GM12872 (cell line): Measurements from ENCODE around the gene ENOX1.

ENCODE experiments used
- TF ChIP-seq, protein P1 (sequence below): IDR thresholded peaks from 3 replicates; pipeline ENCODE4 v1.5.1; 2011; ENCODE audit warnings: low read depth, mild to moderate bottlenecking, low read length, moderate library complexity; ENCODE audit not compliant: insufficient read depth

Gene ENOX1

DNA sequence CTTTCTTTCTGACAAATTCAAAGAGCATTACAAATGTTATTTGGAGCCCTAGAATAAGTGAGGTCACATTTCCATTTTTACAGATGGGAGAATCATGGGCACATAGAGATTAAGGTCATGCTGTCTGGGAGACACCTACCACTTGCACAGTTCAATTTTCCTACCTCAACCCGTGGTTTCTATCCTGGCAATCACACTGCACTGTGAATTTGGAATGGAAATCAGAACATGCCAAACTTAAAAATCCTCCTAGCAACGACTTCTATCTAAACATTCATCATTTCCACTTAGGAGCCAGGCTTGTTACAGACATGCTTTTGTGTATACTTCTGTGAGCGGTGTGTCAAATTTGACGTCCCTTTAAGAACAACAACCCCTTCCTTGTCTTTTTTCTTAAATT is 511.9 kb downstream of the ENOX1 start:
- TF ChIP-seq, protein P1, sequence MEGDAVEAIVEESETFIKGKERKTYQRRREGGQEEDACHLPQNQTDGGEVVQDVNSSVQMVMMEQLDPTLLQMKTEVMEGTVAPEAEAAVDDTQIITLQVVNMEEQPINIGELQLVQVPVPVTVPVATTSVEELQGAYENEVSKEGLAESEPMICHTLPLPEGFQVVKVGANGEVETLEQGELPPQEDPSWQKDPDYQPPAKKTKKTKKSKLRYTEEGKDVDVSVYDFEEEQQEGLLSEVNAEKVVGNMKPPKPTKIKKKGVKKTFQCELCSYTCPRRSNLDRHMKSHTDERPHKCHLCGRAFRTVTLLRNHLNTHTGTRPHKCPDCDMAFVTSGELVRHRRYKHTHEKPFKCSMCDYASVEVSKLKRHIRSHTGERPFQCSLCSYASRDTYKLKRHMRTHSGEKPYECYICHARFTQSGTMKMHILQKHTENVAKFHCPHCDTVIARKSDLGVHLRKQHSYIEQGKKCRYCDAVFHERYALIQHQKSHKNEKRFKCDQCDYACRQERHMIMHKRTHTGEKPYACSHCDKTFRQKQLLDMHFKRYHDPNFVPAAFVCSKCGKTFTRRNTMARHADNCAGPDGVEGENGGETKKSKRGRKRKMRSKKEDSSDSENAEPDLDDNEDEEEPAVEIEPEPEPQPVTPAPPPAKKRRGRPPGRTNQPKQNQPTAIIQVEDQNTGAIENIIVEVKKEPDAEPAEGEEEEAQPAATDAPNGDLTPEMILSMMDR, result no peak

DNA sequence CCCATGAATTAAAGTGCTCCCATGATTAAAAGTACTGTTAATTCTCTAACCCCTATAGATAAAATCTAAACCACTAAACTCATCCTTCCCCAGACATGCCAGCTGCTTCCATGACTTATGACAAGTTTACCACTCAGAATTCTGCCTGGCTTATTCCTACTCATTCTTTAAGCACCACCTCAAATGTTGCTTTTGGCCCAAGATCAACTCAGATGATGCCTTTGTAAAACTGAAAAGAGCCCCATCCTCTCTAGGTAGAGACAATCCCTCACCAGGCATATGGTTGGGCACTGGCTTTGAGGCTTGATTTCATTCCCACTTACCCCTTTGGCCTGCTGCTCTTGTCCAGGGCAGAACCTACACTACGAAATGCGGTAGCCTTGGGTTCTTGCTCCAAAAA is 513.4 kb downstream of the ENOX1 start:
- TF ChIP-seq, protein P1, result no peak

DNA sequence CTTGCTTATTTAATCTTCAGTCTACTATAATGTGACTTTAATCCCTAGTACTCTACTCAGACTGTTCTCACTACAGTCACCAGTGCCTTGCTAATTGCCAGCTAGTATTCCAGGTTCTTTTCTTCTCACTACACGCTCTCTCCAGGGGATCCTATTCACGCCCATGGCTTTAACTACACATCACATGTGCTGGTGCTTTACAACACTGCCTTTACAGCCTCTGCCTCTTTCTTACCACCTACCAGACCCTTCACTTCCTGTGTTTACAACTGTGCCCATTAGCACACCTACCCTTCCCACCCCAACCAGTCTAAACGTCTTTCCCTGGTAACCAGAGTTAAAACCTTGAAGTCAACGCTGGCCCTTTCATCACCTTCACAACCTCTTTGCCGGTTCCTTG is 513.9 kb downstream of the ENOX1 start:
- TF ChIP-seq, protein P1, result no peak

DNA sequence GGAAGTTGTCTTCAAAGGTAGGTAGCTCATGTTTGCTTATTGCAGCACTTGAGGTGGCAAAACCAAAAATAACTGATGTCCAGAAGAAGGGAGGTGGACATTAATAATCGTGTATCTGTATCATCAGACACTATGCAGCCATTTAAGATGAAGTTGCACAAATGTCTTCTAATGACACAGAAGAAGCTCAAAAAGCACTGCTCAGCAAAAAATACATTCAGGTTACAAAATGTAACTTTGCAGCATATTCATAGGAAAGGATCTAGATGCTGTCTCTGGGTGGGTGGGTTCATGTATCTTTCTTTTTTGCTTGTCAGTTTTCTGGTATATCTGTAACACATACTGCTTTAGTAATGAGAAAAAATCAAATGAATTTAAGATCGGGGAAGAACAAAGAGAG is 515.6 kb downstream of the ENOX1 start:
- TF ChIP-seq, protein P1, result no peak

DNA sequence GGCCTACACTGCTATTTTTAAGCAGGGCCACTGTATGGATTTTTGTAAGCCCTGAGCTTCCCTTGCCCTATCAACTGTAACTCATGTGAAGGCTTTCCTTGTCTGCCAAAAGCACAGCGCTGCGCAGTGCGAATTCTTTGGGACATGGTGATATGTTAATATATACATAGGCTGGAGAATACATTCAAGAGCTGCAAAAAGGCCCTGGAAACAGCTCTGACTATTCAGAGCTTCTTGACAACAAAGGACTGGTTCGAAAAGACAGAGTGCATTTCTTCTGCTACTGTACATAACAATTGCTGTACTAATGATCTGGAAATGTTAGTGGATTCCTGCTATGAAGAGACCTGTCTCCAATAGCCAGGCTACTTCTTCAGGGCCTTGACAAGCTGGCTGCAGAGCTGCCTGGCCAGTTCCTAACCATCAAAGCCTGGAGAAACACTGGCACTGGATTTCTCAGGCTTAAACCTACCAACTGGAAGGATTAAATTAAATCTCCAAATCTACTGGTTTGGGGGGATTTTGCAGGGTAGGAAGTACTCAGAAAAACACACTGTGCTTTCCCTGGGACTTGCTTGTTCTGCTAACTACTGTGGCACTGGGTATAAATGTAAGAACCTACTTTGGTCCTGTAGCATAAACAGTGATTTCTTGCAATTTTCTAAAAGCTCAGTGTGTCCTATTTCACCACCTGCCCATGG is 516.5 kb downstream of the ENOX1 start:
- TF ChIP-seq, protein P1, result no peak

DNA sequence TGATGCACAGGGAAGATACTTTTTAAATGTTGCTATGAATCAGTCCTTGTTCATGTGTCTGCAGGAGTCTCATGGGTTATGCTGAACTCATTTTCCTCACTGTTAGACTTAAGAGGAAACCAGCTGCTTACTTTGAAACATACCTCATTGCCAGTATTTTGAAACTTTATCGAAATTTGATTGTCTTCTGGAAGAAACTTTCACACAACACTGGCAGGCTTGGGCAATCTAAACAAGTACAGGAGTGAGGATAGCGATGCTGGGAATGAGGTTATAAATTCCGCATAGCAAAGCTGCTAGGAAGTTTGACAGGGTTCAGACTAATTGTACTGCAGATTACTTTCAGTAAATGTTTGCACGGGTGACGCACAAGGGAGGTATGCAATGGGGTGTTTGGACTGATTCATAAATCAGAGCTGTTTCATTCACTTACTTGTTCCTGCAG is 517.7 kb downstream of the ENOX1 start:
- TF ChIP-seq, protein P1, result no peak

DNA sequence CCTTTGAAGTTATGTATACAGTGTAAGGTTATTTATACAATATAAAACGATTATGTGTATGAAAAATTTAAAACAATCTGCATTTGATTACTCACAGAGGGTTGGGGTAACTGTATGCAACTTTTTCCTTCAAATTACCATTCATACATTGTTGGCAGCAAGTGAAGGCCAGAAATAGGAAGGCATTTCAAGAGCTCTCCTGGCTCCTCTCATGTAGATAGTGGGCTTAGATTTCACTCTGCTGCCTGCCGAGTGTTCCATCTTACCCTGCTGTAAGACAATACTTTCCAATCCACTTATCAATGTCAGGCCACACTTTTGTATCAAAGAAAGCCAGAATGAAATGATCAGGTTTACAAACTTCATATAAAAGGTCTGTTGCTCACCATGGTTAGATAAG is 518.1 kb downstream of the ENOX1 start:
- TF ChIP-seq, protein P1, result no peak
